HepG2 (cell line): ENCODE data around the gene VAMP8. TPM values are rescaled to one million over a fixed set of nuclear protein-coding genes. Genes with fewer than 3 reads are reported as not detected.
A peak's percentile ranks its signal among the peaks of the same experiment; 100 is the strongest.

ENCODE experiments used
- ADNP ChIP-seq: sonication (generic); formaldehyde crosslinking; IDR thresholded peaks from 2 replicates; pipeline ENCODE4 v1.4.0; 2020; ENCODE audit warnings: missing genetic modification reagents
- AHR ChIP-seq: IDR thresholded peaks from 2 replicates; pipeline ENCODE4 v1.6.1; 2018; ENCODE audit warnings: missing genetic modification reagents, missing compliant biosample characterization
- CC2D1A ChIP-seq: sonication (generic); formaldehyde crosslinking; IDR thresholded peaks from 2 replicates; pipeline ENCODE4 v1.8.1; 2023; ENCODE audit warnings: mild to moderate bottlenecking, missing genetic modification reagents
- CCAR2 ChIP-seq: fragments of 200-400 bp; formaldehyde crosslinking; optimal IDR thresholded peaks from 2 replicates; pipeline ENCODE3; 2018; ENCODE audit warnings: low read depth, mild to moderate bottlenecking, low read length, moderate library complexity
- DPF2 ChIP-seq: sonication (generic); formaldehyde crosslinking; IDR thresholded peaks from 2 replicates; pipeline ENCODE4 v1.4.0; 2020; ENCODE audit warnings: mild to moderate bottlenecking, low read depth, missing genetic modification reagents, borderline replicate concordance
- HES4 ChIP-seq: sonication (generic); formaldehyde crosslinking; IDR thresholded peaks from 2 replicates; pipeline ENCODE4 v1.9.0; 2021; ENCODE audit warnings: mild to moderate bottlenecking, missing genetic modification reagents, borderline replicate concordance
- HIVEP1 ChIP-seq: sonication (generic); formaldehyde crosslinking; IDR thresholded peaks from 2 replicates; pipeline ENCODE4 v1.4.0; 2020; ENCODE audit warnings: mild to moderate bottlenecking, missing genetic modification reagents
- JUNB ChIP-seq: sonication (generic); formaldehyde crosslinking; IDR thresholded peaks from 2 replicates; pipeline ENCODE4 v1.8.0; 2022; ENCODE audit warnings: missing genetic modification reagents, mild to moderate bottlenecking, borderline replicate concordance
- SNRNP70 ChIP-seq: fragments of 200-400 bp; formaldehyde crosslinking; IDR thresholded peaks from 2 replicates; pipeline ENCODE4 v1.6.1; 2017; ENCODE audit warnings: mild to moderate bottlenecking, low read depth, low read length, moderate library complexity
- SRSF9 ChIP-seq: fragments of 200-400 bp; formaldehyde crosslinking; IDR thresholded peaks from 2 replicates; pipeline ENCODE4 v1.6.1; 2018; ENCODE audit warnings: borderline replicate concordance, mild to moderate bottlenecking, low read depth, low read length; ENCODE audit not compliant: insufficient read depth, poor library complexity, severe bottlenecking
- ZFP36 ChIP-seq: fragments of 150-350 bp; IDR thresholded peaks from 2 replicates; pipeline ENCODE4 v1.6.1; 2018; ENCODE audit warnings: borderline replicate concordance, low read length, low read depth; ENCODE audit not compliant: partially characterized antibody
- ZNF430 ChIP-seq: sonication (generic); formaldehyde crosslinking; IDR thresholded peaks from 2 replicates; pipeline ENCODE4 v1.9.0; 2021; ENCODE audit warnings: mild to moderate bottlenecking, missing genetic modification reagents
- ZNF431 ChIP-seq: sonication (generic); formaldehyde crosslinking; IDR thresholded peaks from 2 replicates; pipeline ENCODE4 v1.9.0; 2022; ENCODE audit warnings: missing genetic modification reagents, low read depth, mild to moderate bottlenecking, borderline replicate concordance
- ZNF740 ChIP-seq: sonication (generic); formaldehyde crosslinking; IDR thresholded peaks from 2 replicates; pipeline ENCODE4 v1.4.0; 2020; ENCODE audit warnings: missing genetic modification reagents
- ZNF792 ChIP-seq: IDR thresholded peaks from 2 replicates; pipeline ENCODE4 v1.6.1; 2016
- polyA plus RNA-seq, 8 experiments: library from polyadenylated mRNA; depleted of rRNA in 3 of 8; stranded (reverse) in 7 of 8; unstranded in 1 of 8; fragments of >200 nt; fragmentation: Illumina TruSeq in 4 of 8; extraction: Trizol in 4 of 8; gene quantifications; 2 replicates each; pipeline versions ENCODE4 v1.2.1 to v1.2.3, GENCODE V29; 2011 to 2016; ENCODE audit warnings: low read depth in 4 of 8, missing spikeins in 1 of 8, mixed read lengths in 1 of 8; ENCODE audit not compliant: insufficient read depth in 1 of 8
- total RNA-seq, 5 experiments: library from RNA; depleted of rRNA; stranded (reverse); fragments of >200 nt; fragmentation: Illumina TruSeq; extraction: Trizol; gene quantifications; 2 replicates each; pipeline ENCODE4 v1.2.3, GENCODE V29; 2016; ENCODE audit warnings: low read depth in 1 of 5
- TF ChIP-seq, protein P1 (sequence below): sonication (generic); formaldehyde crosslinking; IDR thresholded peaks from one replicate; pipeline ENCODE4 v1.5.1; 2020; ENCODE audit warnings: mild to moderate bottlenecking, missing genetic modification reagents; ENCODE audit errors: not compliant biosample characterization
- TF ChIP-seq, protein P2 (sequence below): IDR thresholded peaks from 2 replicates; pipeline ENCODE4 v1.6.1; 2016
- TF ChIP-seq, protein P3 (sequence below): sonication (generic); formaldehyde crosslinking; IDR thresholded peaks from 2 replicates; pipeline ENCODE4 v1.5.0; 2020; ENCODE audit warnings: missing genetic modification reagents, mild to moderate bottlenecking, borderline replicate concordance

VAMP8 gene
- total and polyA plus RNA-seq, 2 of the 13 experiments (the other 11 are each of a cell fraction or from before 2014, with no cell fraction given): 83.3 to 157 TPM

GRCh38 chr2:85595301-85596025, 18.1 kb downstream of the VAMP8 start, which contains the start of gene RNF181 (continued):
- TF ChIP-seq, protein P1, sequence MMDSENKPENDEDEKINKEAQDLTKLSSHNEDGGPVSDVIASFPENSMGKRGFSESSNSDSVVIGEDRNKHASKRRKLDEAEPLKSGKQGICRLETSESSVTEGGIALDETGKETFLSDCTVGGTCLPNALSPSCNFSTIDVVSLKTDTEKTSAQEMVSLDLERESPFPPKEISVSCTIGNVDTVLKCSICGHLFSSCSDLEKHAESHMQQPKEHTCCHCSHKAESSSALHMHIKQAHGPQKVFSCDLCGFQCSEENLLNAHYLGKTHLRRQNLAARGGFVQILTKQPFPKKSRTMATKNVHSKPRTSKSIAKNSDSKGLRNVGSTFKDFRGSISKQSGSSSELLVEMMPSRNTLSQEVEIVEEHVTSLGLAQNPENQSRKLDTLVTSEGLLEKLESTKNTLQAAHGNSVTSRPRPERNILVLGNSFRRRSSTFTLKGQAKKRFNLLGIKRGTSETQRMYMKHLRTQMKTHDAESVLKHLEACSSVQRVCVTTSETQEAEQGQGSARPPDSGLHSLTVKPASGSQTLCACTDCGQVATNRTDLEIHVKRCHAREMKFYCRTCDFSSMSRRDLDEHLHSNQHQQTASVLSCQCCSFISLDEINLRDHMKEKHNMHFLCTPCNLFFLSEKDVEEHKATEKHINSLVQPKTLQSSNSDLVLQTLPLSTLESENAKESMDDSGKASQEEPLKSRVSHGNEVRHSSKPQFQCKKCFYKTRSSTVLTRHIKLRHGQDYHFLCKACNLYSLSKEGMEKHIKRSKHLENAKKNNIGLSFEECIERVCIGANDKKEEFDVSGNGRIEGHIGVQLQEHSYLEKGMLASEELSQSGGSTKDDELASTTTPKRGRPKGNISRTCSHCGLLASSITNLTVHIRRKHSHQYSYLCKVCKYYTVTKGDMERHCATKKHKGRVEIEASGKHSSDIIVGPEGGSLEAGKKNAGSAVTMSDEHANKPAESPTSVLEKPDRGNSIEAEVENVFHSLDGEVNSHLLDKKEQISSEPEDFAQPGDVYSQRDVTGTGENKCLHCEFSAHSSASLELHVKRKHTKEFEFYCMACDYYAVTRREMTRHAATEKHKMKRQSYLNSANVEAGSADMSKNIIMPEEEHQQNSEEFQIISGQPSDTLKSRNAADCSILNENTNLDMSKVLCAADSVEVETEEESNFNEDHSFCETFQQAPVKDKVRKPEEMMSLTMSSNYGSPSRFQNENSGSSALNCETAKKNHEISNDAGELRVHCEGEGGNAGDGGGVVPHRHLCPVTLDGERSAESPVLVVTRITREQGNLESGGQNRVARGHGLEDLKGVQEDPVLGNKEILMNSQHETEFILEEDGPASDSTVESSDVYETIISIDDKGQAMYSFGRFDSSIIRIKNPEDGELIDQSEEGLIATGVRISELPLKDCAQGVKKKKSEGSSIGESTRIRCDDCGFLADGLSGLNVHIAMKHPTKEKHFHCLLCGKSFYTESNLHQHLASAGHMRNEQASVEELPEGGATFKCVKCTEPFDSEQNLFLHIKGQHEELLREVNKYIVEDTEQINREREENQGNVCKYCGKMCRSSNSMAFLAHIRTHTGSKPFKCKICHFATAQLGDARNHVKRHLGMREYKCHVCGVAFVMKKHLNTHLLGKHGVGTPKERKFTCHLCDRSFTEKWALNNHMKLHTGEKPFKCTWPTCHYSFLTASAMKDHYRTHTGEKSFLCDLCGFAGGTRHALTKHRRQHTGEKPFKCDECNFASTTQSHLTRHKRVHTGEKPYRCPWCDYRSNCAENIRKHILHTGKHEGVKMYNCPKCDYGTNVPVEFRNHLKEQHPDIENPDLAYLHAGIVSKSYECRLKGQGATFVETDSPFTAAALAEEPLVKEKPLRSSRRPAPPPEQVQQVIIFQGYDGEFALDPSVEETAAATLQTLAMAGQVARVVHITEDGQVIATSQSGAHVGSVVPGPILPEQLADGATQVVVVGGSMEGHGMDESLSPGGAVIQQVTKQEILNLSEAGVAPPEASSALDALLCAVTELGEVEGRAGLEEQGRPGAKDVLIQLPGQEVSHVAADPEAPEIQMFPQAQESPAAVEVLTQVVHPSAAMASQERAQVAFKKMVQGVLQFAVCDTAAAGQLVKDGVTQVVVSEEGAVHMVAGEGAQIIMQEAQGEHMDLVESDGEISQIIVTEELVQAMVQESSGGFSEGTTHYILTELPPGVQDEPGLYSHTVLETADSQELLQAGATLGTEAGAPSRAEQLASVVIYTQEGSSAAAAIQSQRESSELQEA (CRISPR knock-in tag): peak; percentile 77
- TF ChIP-seq CCAR2: no peak
- TF ChIP-seq SNRNP70: no peak
- no peak for TF ChIP-seq JUNB (CRISPR knock-in tag)
- no peak for TF ChIP-seq CC2D1A
- TF ChIP-seq, protein P2, sequence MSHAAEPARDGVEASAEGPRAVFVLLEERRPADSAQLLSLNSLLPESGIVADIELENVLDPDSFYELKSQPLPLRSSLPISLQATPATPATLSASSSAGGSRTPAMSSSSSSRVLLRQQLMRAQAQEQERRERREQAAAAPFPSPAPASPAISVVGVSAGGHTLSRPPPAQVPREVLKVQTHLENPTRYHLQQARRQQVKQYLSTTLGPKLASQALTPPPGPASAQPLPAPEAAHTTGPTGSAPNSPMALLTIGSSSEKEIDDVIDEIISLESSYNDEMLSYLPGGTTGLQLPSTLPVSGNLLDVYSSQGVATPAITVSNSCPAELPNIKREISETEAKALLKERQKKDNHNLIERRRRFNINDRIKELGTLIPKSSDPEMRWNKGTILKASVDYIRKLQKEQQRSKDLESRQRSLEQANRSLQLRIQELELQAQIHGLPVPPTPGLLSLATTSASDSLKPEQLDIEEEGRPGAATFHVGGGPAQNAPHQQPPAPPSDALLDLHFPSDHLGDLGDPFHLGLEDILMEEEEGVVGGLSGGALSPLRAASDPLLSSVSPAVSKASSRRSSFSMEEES: peak; percentile 63; the same call in 1 of the 2 replicates
- TF ChIP-seq, protein P3, sequence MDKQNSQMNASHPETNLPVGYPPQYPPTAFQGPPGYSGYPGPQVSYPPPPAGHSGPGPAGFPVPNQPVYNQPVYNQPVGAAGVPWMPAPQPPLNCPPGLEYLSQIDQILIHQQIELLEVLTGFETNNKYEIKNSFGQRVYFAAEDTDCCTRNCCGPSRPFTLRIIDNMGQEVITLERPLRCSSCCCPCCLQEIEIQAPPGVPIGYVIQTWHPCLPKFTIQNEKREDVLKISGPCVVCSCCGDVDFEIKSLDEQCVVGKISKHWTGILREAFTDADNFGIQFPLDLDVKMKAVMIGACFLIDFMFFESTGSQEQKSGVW (CRISPR knock-in tag): 0 out of 2 replicates have a peak, but pooled peaks have one; percentile 63
- TF ChIP-seq HIVEP1 (CRISPR knock-in tag): 0 out of 2 replicates have a peak, but pooled peaks have one; percentile 48
- peak; percentile 55; the same call in 1 of the 2 replicates for TF ChIP-seq HES4
- no peak for TF ChIP-seq ADNP (CRISPR knock-in tag)
- TF ChIP-seq SRSF9: no peak
- TF ChIP-seq DPF2 (CRISPR knock-in tag): no peak
- TF ChIP-seq ZFP36: no peak
- peak; percentile 91; the same call in 1 of the 2 replicates for TF ChIP-seq ZNF430 (CRISPR knock-in tag)
- no peak for TF ChIP-seq ZNF740 (CRISPR knock-in tag)
- TF ChIP-seq AHR (CRISPR knock-in tag): no peak; the same call in 1 of the 2 replicates
- TF ChIP-seq ZNF431 (CRISPR knock-in tag): peak; percentile 87
- TF ChIP-seq ZNF792 (CRISPR knock-in tag): peak; percentile 57; the same call in 1 of the 2 replicates
